SK-N-SH (cell line): ENCODE measurements around the gene LZTFL1. TPM values are rescaled to one million over a fixed set of nuclear protein-coding genes. Genes with fewer than 3 reads are reported as not detected.

ENCODE experiments used
- CTCF ChIA-PET: fragments of 300-600, 350-600 bp; formaldehyde crosslinking; extraction: SDS; loops from one replicate; lab custom pipeline; 2021; lab: Yijun Ruan, JAX
- POLR2A ChIA-PET: fragments of 350-600 bp; sonication (Branson Sonifier 250); formaldehyde crosslinking; extraction: SDS; loops from one replicate; lab custom pipeline; 2020; ENCODE audit warnings: antibody characterized with exemption, inconsistent platforms; lab: Yijun Ruan, JAX
- DNase-seq: peaks from one replicate; pipeline ENCODE4 v3.0.0; 2012
- H2AFZ ChIP-seq: fragments of 200-600 bp; sonication (generic); 2 replicates; pipeline ENCODE4 v1.8.1; 2016; ENCODE audit warnings: antibody characterized with exemption, mild to moderate bottlenecking, low read depth
- H3F3A ChIP-seq: fragments of 200-600 bp; sonication (generic); replicated peaks from 2 replicates; pipeline ENCODE3; 2016; ENCODE audit warnings: antibody characterized with exemption, mild to moderate bottlenecking; ENCODE audit not compliant: insufficient read depth
- H3K27ac ChIP-seq, 2 experiments: fragments of 200-500 bp in 1 of 2; fragments of 200-600 bp in 1 of 2; sonication (Bioruptor generic) in 1 of 2; sonication (generic), shearing (Covaris generic) in 1 of 2; 2 replicates each; pipeline versions ENCODE4 v1.5.1 to v1.6.1; 2014 to 2016; ENCODE audit warnings: low read depth in 2 of 2, inconsistent platforms in 1 of 2, low read length in 1 of 2, mild to moderate bottlenecking in 1 of 2, mixed read lengths in 1 of 2
- H3K27me3 ChIP-seq: fragments of 200-600 bp; sonication (generic), shearing (Covaris generic); 2 replicates; pipeline ENCODE4 v1.6.1; 2016; ENCODE audit warnings: mixed run types; ENCODE audit not compliant: insufficient read depth
- H3K36me3 ChIP-seq, 2 experiments: fragments of 200-500 bp in 1 of 2; fragments of 200-600 bp in 1 of 2; sonication (Bioruptor generic) in 1 of 2; sonication (generic) in 1 of 2; replicated peaks in 1 of 2; 2 replicates each; pipeline versions ENCODE3 to v1.5.1; 2014 to 2016; ENCODE audit warnings: low read length in 1 of 2, mild to moderate bottlenecking in 1 of 2; ENCODE audit not compliant: insufficient read depth in 2 of 2, control insufficient read depth in 1 of 2
- H3K4me1 ChIP-seq, 2 experiments: fragments of 200-500 bp in 1 of 2; fragments of 200-600 bp in 1 of 2; sonication (Bioruptor generic) in 1 of 2; sonication (generic), shearing (Covaris generic) in 1 of 2; 2 replicates each; pipeline versions ENCODE4 v1.5.1 to v1.6.1; 2014 to 2016; ENCODE audit warnings: low read depth in 1 of 2, low read length in 1 of 2, mixed run types in 1 of 2; ENCODE audit not compliant: insufficient read depth in 2 of 2, control insufficient read depth in 1 of 2
- H3K4me2 ChIP-seq: fragments of 200-600 bp; sonication (generic), shearing (Covaris generic); 2 replicates; pipeline ENCODE4 v1.6.1; 2017; ENCODE audit warnings: mixed run types
- H3K4me3 ChIP-seq, 2 experiments: fragments of 200-500 bp in 1 of 2; fragments of 200-600 bp in 1 of 2; sonication (Bioruptor generic) in 1 of 2; sonication (generic), shearing (Covaris generic) in 1 of 2; 2 replicates each; pipeline versions ENCODE4 v1.5.1 to v1.8.1; 2014 to 2016; ENCODE audit warnings: low read depth in 2 of 2, inconsistent platforms in 1 of 2, low read length in 1 of 2, mild to moderate bottlenecking in 1 of 2, mixed read lengths in 1 of 2, moderate library complexity in 1 of 2
- H3K79me2 ChIP-seq: fragments of 200-600 bp; sonication (generic); 2 replicates; pipeline ENCODE4 v1.8.1; 2017; ENCODE audit warnings: mild to moderate bottlenecking; ENCODE audit not compliant: insufficient read depth
- H3K9ac ChIP-seq: fragments of 200-600 bp; sonication (generic); 2 replicates; pipeline ENCODE4 v1.6.1; 2017; ENCODE audit warnings: mixed run types
- H3K9me2 ChIP-seq: fragments of 200-600 bp; sonication (generic); 2 replicates; pipeline ENCODE4 v1.6.1; 2017; ENCODE audit warnings: mixed run types
- H3K9me3 ChIP-seq: fragments of 200-600 bp; sonication (generic); 2 replicates; pipeline ENCODE4 v1.6.1; 2017; ENCODE audit warnings: mixed run types, mild to moderate bottlenecking, moderate library complexity
- H4K20me1 ChIP-seq: fragments of 200-600 bp; sonication (generic); 2 replicates; pipeline ENCODE4 v1.6.1; 2017; ENCODE audit warnings: mild to moderate bottlenecking, mixed run types; ENCODE audit not compliant: insufficient read depth
- EP300 ChIP-seq, 2 experiments: IDR thresholded peaks; 2 replicates each; pipeline versions ENCODE4 v1.4.0 to v1.6.1; 2012; ENCODE audit warnings: borderline replicate concordance in 1 of 2, low read depth in 1 of 2, low read length in 1 of 2
- EZH2phosphoT487 ChIP-seq: fragments of 200-600 bp; sonication (generic); IDR thresholded peaks from 2 replicates; pipeline ENCODE4 v1.6.1; 2017; ENCODE audit warnings: low read depth, mixed run types, mild to moderate bottlenecking, antibody characterized with exemption, moderate library complexity, borderline replicate concordance
- FOSL2 ChIP-seq: IDR thresholded peaks from 2 replicates; pipeline ENCODE4 v1.4.0; 2012; ENCODE audit warnings: low read depth, mild to moderate bottlenecking, moderate library complexity, borderline replicate concordance
- FOXM1 ChIP-seq: IDR thresholded peaks from 2 replicates; pipeline ENCODE4 v1.4.0; 2012; ENCODE audit warnings: low read depth, mild to moderate bottlenecking
- GATA2 ChIP-seq: sonication (generic); formaldehyde crosslinking; IDR thresholded peaks from 2 replicates; pipeline ENCODE4 v1.5.0; 2020; ENCODE audit warnings: mild to moderate bottlenecking, missing genetic modification reagents
- JUND ChIP-seq: IDR thresholded peaks from 2 replicates; pipeline ENCODE4 v1.4.0; 2012
- NFIC ChIP-seq: IDR thresholded peaks from 2 replicates; pipeline ENCODE4 v1.4.0; 2012; ENCODE audit warnings: borderline replicate concordance
- POLR2AphosphoS5 ChIP-seq: IDR thresholded peaks from 2 replicates; pipeline ENCODE4 v1.6.1; 2012; ENCODE audit warnings: low read depth, low read length
- RCOR1 ChIP-seq: fragments of 150-350 bp; IDR thresholded peaks from 2 replicates; pipeline ENCODE4 v1.6.1; 2017; ENCODE audit warnings: antibody characterized with exemption, low read length
- RXRA ChIP-seq: IDR thresholded peaks from 2 replicates; pipeline ENCODE4 v1.4.0; 2012; ENCODE audit warnings: low read depth, mild to moderate bottlenecking, borderline replicate concordance
- SIN3A ChIP-seq: IDR thresholded peaks from 2 replicates; pipeline ENCODE4 v1.6.1; 2012; ENCODE audit warnings: low read depth, mild to moderate bottlenecking, low read length, moderate library complexity, borderline replicate concordance
- SMC3 ChIP-seq: IDR thresholded peaks from 2 replicates; pipeline ENCODE4 v1.6.1; 2012; ENCODE audit warnings: low read depth, low read length, improper control_type of control experiment
- TAF1 ChIP-seq: IDR thresholded peaks from 2 replicates; pipeline ENCODE4 v1.6.1; 2012; ENCODE audit warnings: low read depth, mild to moderate bottlenecking, low read length, moderate library complexity, borderline replicate concordance
- YY1 ChIP-seq: IDR thresholded peaks from 2 replicates; pipeline ENCODE4 v1.4.0; 2012; ENCODE audit warnings: low read depth, mild to moderate bottlenecking
- WGBS: methylation state at CpG from one replicate; pipeline ENCODE4 v1.1.6; 2017; ENCODE audit warnings: low lambda C conversion rate; 5-methylcytosine and 5-hydroxymethylcytosine counted together
- polyA plus RNA-seq, 3 experiments: library from polyadenylated mRNA; depleted of rRNA; stranded (reverse); fragments of >200 nt; gene quantifications; 2 replicates each; pipeline ENCODE4 v1.2.3, GENCODE V29; 2012
- TF ChIP-seq, protein P1 (sequence below): IDR thresholded peaks from 2 replicates; pipeline ENCODE4 v1.6.1; 2012; ENCODE audit warnings: mild to moderate bottlenecking, low read depth, low read length, moderate library complexity
- TF ChIP-seq, protein P2 (sequence below): IDR thresholded peaks from 2 replicates; pipeline ENCODE4 v1.4.0; 2012; ENCODE audit warnings: low read depth, borderline replicate concordance
- TF ChIP-seq, protein P3 (sequence below): IDR thresholded peaks from 2 replicates; pipeline ENCODE4 v1.4.0; 2012; ENCODE audit warnings: low read depth, borderline replicate concordance
- TF ChIP-seq, protein P4 (sequence below): IDR thresholded peaks from 2 replicates; pipeline ENCODE4; 2012
- TF ChIP-seq, protein P5 (sequence below): fragments of 150-350 bp; IDR thresholded peaks from 2 replicates; pipeline ENCODE4 v1.6.1; 2016; ENCODE audit warnings: mild to moderate bottlenecking, low read depth, low read length

LZTFL1 gene
- polyA plus RNA-seq, 1 of the 3 experiments (the other 2 are of a cell fraction) = 11.9 TPM

DNA sequence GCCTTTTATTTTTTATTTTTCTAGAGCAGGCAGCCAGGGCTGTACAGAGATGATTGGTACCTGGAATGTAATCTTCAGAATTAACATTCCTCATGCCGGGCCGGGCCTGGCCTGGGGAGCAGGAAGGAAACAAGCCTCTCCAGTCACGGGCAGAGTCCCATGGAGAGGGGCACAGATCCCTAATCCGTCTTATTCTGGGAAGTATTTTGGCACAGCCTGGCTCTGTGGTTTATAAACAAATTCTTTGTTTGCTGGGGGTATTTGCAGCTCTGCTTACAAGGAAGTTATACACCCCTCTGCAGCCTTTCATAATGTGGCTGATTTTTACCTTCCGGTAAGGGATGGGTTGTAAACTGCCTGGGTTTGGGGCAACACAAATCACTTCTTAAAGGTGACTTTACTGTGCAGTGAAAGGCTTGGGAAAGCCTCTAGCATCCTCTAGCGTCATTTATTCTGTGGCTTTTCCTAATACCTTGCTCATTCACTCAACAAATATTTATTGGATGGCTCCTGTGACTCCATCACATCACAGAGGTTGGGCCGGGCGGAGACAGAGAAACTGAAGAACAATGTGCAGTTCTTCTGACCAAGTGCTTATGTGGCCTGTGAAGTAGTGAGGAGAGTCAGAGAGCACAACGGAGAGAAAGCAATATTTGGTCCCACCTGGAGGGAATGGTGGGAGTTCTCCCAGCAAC is 48.3 kb downstream of the LZTFL1 start:
- H3K27ac ChIP-seq = no peak overlapping the region
- no peak for DNase-seq
- no peaks in the 10 kb centered on the region for H3K79me2 ChIP-seq
- peaks cover 36% of the 10 kb centered on the region for H3K27me3 ChIP-seq
- no peak overlapping the region for H2AFZ ChIP-seq
- no peaks in the 10 kb centered on the region; the same call in 1 of the 2 replicates for H3K9me3 ChIP-seq
- 51% methylated on average over 9 of the region's 9 CpGs for WGBS
- TF ChIP-seq EP300 (IDR thresholded peaks at IDR 0.05; ENCODE audit: borderline replicate concordance in 1 of 2, low read depth in 1 of 2, low read length in 1 of 2) (no peak), FOXM1 (no peak), POLR2AphosphoS5 (no peak), GATA2 (CRISPR knock-in tag) (no peak), SMC3 (no peak), RCOR1 (no peak), RXRA (no peak), SIN3A (no peak), EZH2phosphoT487 (no peak), YY1 (no peak), TAF1 (no peak), JUND (no peak), FOSL2 (no peak), NFIC (no peak)
- TF ChIP-seq, protein P1, sequence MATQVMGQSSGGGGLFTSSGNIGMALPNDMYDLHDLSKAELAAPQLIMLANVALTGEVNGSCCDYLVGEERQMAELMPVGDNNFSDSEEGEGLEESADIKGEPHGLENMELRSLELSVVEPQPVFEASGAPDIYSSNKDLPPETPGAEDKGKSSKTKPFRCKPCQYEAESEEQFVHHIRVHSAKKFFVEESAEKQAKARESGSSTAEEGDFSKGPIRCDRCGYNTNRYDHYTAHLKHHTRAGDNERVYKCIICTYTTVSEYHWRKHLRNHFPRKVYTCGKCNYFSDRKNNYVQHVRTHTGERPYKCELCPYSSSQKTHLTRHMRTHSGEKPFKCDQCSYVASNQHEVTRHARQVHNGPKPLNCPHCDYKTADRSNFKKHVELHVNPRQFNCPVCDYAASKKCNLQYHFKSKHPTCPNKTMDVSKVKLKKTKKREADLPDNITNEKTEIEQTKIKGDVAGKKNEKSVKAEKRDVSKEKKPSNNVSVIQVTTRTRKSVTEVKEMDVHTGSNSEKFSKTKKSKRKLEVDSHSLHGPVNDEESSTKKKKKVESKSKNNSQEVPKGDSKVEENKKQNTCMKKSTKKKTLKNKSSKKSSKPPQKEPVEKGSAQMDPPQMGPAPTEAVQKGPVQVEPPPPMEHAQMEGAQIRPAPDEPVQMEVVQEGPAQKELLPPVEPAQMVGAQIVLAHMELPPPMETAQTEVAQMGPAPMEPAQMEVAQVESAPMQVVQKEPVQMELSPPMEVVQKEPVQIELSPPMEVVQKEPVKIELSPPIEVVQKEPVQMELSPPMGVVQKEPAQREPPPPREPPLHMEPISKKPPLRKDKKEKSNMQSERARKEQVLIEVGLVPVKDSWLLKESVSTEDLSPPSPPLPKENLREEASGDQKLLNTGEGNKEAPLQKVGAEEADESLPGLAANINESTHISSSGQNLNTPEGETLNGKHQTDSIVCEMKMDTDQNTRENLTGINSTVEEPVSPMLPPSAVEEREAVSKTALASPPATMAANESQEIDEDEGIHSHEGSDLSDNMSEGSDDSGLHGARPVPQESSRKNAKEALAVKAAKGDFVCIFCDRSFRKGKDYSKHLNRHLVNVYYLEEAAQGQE = no peak
- TF ChIP-seq, protein P2, sequence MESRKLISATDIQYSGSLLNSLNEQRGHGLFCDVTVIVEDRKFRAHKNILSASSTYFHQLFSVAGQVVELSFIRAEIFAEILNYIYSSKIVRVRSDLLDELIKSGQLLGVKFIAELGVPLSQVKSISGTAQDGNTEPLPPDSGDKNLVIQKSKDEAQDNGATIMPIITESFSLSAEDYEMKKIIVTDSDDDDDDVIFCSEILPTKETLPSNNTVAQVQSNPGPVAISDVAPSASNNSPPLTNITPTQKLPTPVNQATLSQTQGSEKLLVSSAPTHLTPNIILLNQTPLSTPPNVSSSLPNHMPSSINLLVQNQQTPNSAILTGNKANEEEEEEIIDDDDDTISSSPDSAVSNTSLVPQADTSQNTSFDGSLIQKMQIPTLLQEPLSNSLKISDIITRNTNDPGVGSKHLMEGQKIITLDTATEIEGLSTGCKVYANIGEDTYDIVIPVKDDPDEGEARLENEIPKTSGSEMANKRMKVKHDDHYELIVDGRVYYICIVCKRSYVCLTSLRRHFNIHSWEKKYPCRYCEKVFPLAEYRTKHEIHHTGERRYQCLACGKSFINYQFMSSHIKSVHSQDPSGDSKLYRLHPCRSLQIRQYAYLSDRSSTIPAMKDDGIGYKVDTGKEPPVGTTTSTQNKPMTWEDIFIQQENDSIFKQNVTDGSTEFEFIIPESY = no peak
- TF ChIP-seq, protein P3, sequence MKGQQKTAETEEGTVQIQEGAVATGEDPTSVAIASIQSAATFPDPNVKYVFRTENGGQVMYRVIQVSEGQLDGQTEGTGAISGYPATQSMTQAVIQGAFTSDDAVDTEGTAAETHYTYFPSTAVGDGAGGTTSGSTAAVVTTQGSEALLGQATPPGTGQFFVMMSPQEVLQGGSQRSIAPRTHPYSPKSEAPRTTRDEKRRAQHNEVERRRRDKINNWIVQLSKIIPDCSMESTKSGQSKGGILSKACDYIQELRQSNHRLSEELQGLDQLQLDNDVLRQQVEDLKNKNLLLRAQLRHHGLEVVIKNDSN = no peak
- TF ChIP-seq, protein P4, sequence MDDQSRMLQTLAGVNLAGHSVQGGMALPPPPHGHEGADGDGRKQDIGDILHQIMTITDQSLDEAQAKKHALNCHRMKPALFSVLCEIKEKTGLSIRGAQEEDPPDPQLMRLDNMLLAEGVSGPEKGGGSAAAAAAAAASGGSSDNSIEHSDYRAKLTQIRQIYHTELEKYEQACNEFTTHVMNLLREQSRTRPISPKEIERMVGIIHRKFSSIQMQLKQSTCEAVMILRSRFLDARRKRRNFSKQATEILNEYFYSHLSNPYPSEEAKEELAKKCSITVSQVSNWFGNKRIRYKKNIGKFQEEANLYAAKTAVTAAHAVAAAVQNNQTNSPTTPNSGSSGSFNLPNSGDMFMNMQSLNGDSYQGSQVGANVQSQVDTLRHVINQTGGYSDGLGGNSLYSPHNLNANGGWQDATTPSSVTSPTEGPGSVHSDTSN = no peak
- TF ChIP-seq, protein P5, sequence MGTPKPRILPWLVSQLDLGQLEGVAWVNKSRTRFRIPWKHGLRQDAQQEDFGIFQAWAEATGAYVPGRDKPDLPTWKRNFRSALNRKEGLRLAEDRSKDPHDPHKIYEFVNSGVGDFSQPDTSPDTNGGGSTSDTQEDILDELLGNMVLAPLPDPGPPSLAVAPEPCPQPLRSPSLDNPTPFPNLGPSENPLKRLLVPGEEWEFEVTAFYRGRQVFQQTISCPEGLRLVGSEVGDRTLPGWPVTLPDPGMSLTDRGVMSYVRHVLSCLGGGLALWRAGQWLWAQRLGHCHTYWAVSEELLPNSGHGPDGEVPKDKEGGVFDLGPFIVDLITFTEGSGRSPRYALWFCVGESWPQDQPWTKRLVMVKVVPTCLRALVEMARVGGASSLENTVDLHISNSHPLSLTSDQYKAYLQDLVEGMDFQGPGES = no peak
- TF ChIP-seq, all 33 proteins: peak for 0
- H3K4me1 ChIP-seq = peaks cover 0 to 5% of the 10 kb centered on the region in 2 experiments; a peak in 1 of 4 replicates
- H3K36me3 ChIP-seq = no peaks in the 10 kb centered on the region
- ChIA-PET CTCF (interaction anchor here (0.5 to 1.0 kb wide), 2 partner anchors 16 to 389 kb away, joined by 3 to 4 read pairs; no protein-coding TSS in a partner anchor), POLR2A (no interaction called here)
- H3K4me2 ChIP-seq = no peak overlapping the region
- H3K9ac ChIP-seq = no peak overlapping the region
- no peak overlapping the region for H3K4me3 ChIP-seq
- H3K9me2 ChIP-seq = no peaks in the 10 kb centered on the region
- no peaks in the 10 kb centered on the region for H4K20me1 ChIP-seq
- no peaks in the 10 kb centered on the region for H3F3A ChIP-seq
